Hepatocyte (in vitro differentiated cells): Measurements from ENCODE around the gene CUBN. TPM values are rescaled to one million over a fixed set of nuclear protein-coding genes. Genes with fewer than 3 reads are reported as not detected.

Source experiments
- DNase-seq: peaks from one replicate; pipeline ENCODE4 v3.0.0-alpha.2; 2016; ENCODE audit warnings: low spot score
- H2AFZ ChIP-seq: fragments of 200-600 bp; sonication (generic); 2 replicates; pipeline ENCODE4 v1.6.0; 2016; ENCODE audit warnings: antibody characterized with exemption, mild to moderate bottlenecking
- H3K27ac ChIP-seq: fragments of 200-600 bp; sonication (generic); 2 replicates; pipeline ENCODE4 v1.5.1; 2016; ENCODE audit warnings: mild to moderate bottlenecking
- H3K27me3 ChIP-seq: fragments of 200-600 bp; sonication (generic); 2 replicates; pipeline ENCODE4 v1.6.1; 2016
- H3K36me3 ChIP-seq: fragments of 200-600 bp; sonication (generic); replicated peaks from 2 replicates; pipeline ENCODE4 v1.5.1; 2016; ENCODE audit warnings: low read depth; ENCODE audit not compliant: insufficient read depth
- H3K4me1 ChIP-seq: fragments of 200-600 bp; sonication (generic); 2 replicates; pipeline ENCODE4 v1.5.1; 2016; ENCODE audit warnings: mild to moderate bottlenecking, moderate library complexity; ENCODE audit not compliant: insufficient read depth
- H3K4me2 ChIP-seq: fragments of 200-600 bp; sonication (generic); 2 replicates; pipeline ENCODE4 v1.6.0; 2016
- H3K4me3 ChIP-seq: fragments of 200-600 bp; sonication (generic); 2 replicates; pipeline ENCODE4 v1.5.1; 2016; ENCODE audit warnings: mild to moderate bottlenecking
- H3K79me2 ChIP-seq: fragments of 200-600 bp; sonication (generic); 2 replicates; pipeline ENCODE4 v1.6.0; 2017; ENCODE audit warnings: mild to moderate bottlenecking
- H3K9me2 ChIP-seq: fragments of 200-600 bp; sonication (generic); replicated peaks from 2 replicates; pipeline ENCODE4 v1.6.0; 2017; ENCODE audit warnings: mild to moderate bottlenecking; ENCODE audit not compliant: insufficient read depth
- H3K9me3 ChIP-seq: fragments of 200-600 bp; sonication (generic); 2 replicates; pipeline ENCODE4 v1.5.1; 2016; ENCODE audit warnings: low read depth, mild to moderate bottlenecking
- H4K20me1 ChIP-seq: fragments of 200-600 bp; sonication (generic); 2 replicates; pipeline ENCODE4 v1.6.0; 2016; ENCODE audit warnings: mild to moderate bottlenecking; ENCODE audit not compliant: insufficient read depth, poor library complexity, severe bottlenecking
- CTCF ChIP-seq: fragments of 200-600 bp; sonication (generic); IDR thresholded peaks from 2 replicates; pipeline ENCODE4 v1.5.1; 2016; ENCODE audit warnings: antibody characterized with exemption, mild to moderate bottlenecking; ENCODE audit not compliant: poor library complexity
- EZH2 ChIP-seq: fragments of 200-600 bp; sonication (generic); IDR thresholded peaks from 2 replicates; pipeline ENCODE4 v1.6.1; 2016; ENCODE audit warnings: antibody characterized with exemption, mild to moderate bottlenecking, borderline replicate concordance
- EZH2phosphoT487 ChIP-seq: fragments of 200-600 bp; sonication (generic); IDR thresholded peaks from one replicate; pipeline ENCODE4 v1.6.1; 2018; ENCODE audit warnings: antibody characterized with exemption, mild to moderate bottlenecking, low read depth, moderate library complexity; ENCODE audit not compliant: unreplicated experiment, severe bottlenecking
- WGBS: methylation state at CpG from one replicate; pipeline ENCODE4 v1.1.6; 2016; ENCODE audit warnings: low lambda C conversion rate; ENCODE audit errors: missing lambda C conversion rate; 5-methylcytosine and 5-hydroxymethylcytosine counted together
- polyA plus RNA-seq: library from polyadenylated mRNA; unstranded; fragments of >200 nt; fragmentation: Nextera tagmentation; extraction: Ambion mirVana; gene quantifications from 2 replicates; pipeline ENCODE4 v1.2.1, GENCODE V29; 2016
- total RNA-seq: library from RNA; depleted of rRNA; stranded (reverse); fragments of >200 nt; gene quantifications from 2 replicates; pipeline ENCODE4 v1.2.3, GENCODE V29; 2014

The CUBN gene
- total and polyA plus RNA-seq, 2 experiments from 2014 or later, result 2.0 to 10.6 TPM

GRCh38 chr10:17006631-17007417 is 122.8 kb downstream of the CUBN start:
- no peak overlapping the region for H3K4me3 ChIP-seq
- no peaks in the 10 kb centered on the region for H3K9me3 ChIP-seq
- H4K20me1 ChIP-seq, result no peaks in the 10 kb centered on the region
- DNase-seq, result no peak
- no peaks in the 10 kb centered on the region for H3K79me2 ChIP-seq
- H3K27me3 ChIP-seq, result no peaks in the 10 kb centered on the region
- no peaks in the 10 kb centered on the region for H3K9me2 ChIP-seq
- H3K36me3 ChIP-seq, result no peaks in the 10 kb centered on the region
- no peak overlapping the region for H2AFZ ChIP-seq
- WGBS, result 80% methylated on average over 11 of the region's 12 CpGs
- no peak overlapping the region for H3K27ac ChIP-seq
- no peak overlapping the region for H3K4me2 ChIP-seq
- TF ChIP-seq EZH2 (no peak), EZH2phosphoT487 (no peak), CTCF (no peak)
- no peaks in the 10 kb centered on the region for H3K4me1 ChIP-seq

GRCh38 chr10:17005621-17006566 is 123.7 kb downstream of the CUBN start:
- no peak overlapping the region for H3K4me3 ChIP-seq
- DNase-seq, result no peak
- no peaks in the 10 kb centered on the region for H3K9me3 ChIP-seq
- H3K27ac ChIP-seq, result no peak overlapping the region
- no peak overlapping the region for H3K4me2 ChIP-seq
- no peaks in the 10 kb centered on the region for H4K20me1 ChIP-seq
- H2AFZ ChIP-seq, result no peak overlapping the region
- H3K79me2 ChIP-seq, result no peaks in the 10 kb centered on the region
- H3K4me1 ChIP-seq, result no peaks in the 10 kb centered on the region
- 91% methylated on average over 8 of the region's 8 CpGs for WGBS
- no peaks in the 10 kb centered on the region for H3K27me3 ChIP-seq
- H3K9me2 ChIP-seq, result no peaks in the 10 kb centered on the region
- no peak for TF ChIP-seq EZH2phosphoT487
- no peaks in the 10 kb centered on the region for H3K36me3 ChIP-seq

GRCh38 chr10:17004801-17005380 is 124.7 kb downstream of the CUBN start:
- no peaks in the 10 kb centered on the region for H3K9me3 ChIP-seq
- no peaks in the 10 kb centered on the region for H3K4me1 ChIP-seq
- no peaks in the 10 kb centered on the region for H3K36me3 ChIP-seq
- no peak overlapping the region for H3K4me3 ChIP-seq
- H3K27me3 ChIP-seq, result no peaks in the 10 kb centered on the region
- no peak overlapping the region for H2AFZ ChIP-seq
- DNase-seq, result no peak
- no peak overlapping the region for H3K27ac ChIP-seq
- no peaks in the 10 kb centered on the region for H3K79me2 ChIP-seq
- no peak overlapping the region for H3K4me2 ChIP-seq
- TF ChIP-seq CTCF (no peak), EZH2phosphoT487 (no peak), EZH2 (no peak)
- 88% methylated on average over 6 of the region's 6 CpGs for WGBS
- H4K20me1 ChIP-seq, result no peaks in the 10 kb centered on the region
- H3K9me2 ChIP-seq, result no peaks in the 10 kb centered on the region
